ENCODE data around the gene ZNF417. TPM values are rescaled to one million over a fixed set of nuclear protein-coding genes. Genes with fewer than 3 reads are reported as not detected.
A peak's percentile ranks its signal among the peaks of the same experiment; 100 is the strongest.
"Not testable (repeated sequence)": the region's sequence is repeated elsewhere in the genome, so short reads cannot be mapped to it uniquely, and the experiment has no call there.

Gene ZNF417
- 1 to 10 TPM; 7.3 to 7.6 TPM for total RNA-seq

GRCh38 chr19:57916168-57916995 lies at the start of gene ZNF417:
Gene ZNF417, minus strand, starts transcription at chr19:57916592. Its CDS starts 181 bp downstream, at chr19:57916411.
- WGBS, 2 donors: 0% methylated on average over 8 to 50 of the region's 51 CpGs
- peak within 1 kb of the TSS; percentile 50 to 80 (median 68) for H3K27ac ChIP-seq

GRCh38 chr19:57964761-57965160 lies 48.4 kb upstream of the ZNF417 start:
- TF ChIP-seq CTCF (IDR thresholded peaks at IDR 0.05) (no peak), POLR2A (IDR thresholded peaks at IDR 0.05) (no peak)
- H3K27me3 ChIP-seq: no peaks in the 10 kb centered on the region
- H3K9me3 ChIP-seq: peaks cover 0 to 28% (median 0%) of the 10 kb centered on the region in 3 donors
- WGBS, 2 donors: 77 to 94% methylated on average over 8 of the region's 8 CpGs
- no peaks in the 10 kb centered on the region for H3K36me3 ChIP-seq (replicated peaks in 1 of 2; ENCODE audit: insufficient read depth in 1 of 2, low read depth in 2 of 2)
- intact Hi-C loops (cut with DNase I): no loop called here
- DNase-seq (no peak), ATAC-seq (no peak)
- H3K4me3 ChIP-seq: no peak overlapping the region
- no peaks in the 10 kb centered on the region for H3K4me1 ChIP-seq
- no peak overlapping the region for H3K27ac ChIP-seq

More at GRCh38 chr19:57916168-57916995, at the start of gene ZNF417:
- Histone ChIP-seq H3K4me3 (peak within 1 kb of the TSS; percentile 55 to 90), H3K9me3 (peaks cover 0 to 21% (median 0%) of the 10 kb centered on the region in 3 donors), H3K4me1 (peaks cover 14% of the 10 kb centered on the region)
- DNase-seq: peak; percentile 79 to 93 (median 84)
- H3K27me3 ChIP-seq; H3K36me3 ChIP-seq (replicated peaks in 1 of 2; ENCODE audit: insufficient read depth in 1 of 2, low read depth in 2 of 2); intact Hi-C loops (cut with DNase I): not testable (repeated sequence)
- TF ChIP-seq POLR2A (IDR thresholded peaks at IDR 0.05): peak in 2 of 3 donors; percentile 70 to 72
- peak in 4 of 7 experiments; percentile 13 to 27 (median 23) for TF ChIP-seq CTCF (IDR thresholded peaks at IDR 0.05)
- peak; percentile 99 for ATAC-seq

- no peak for TF ChIP-seq POLR2A (IDR thresholded peaks at IDR 0.05)
- TF ChIP-seq CTCF (IDR thresholded peaks at IDR 0.05): no peak
- H3K4me1 ChIP-seq: no peaks in the 10 kb centered on the region
- H3K27me3 ChIP-seq: no peaks in the 10 kb centered on the region
- H3K4me3 ChIP-seq: no peak overlapping the region
- no peak overlapping the region for H3K27ac ChIP-seq
- ATAC-seq (no peak), DNase-seq (no peak)
- no peaks in the 10 kb centered on the region for H3K36me3 ChIP-seq (replicated peaks in 1 of 2; ENCODE audit: insufficient read depth in 1 of 2, low read depth in 2 of 2)
- WGBS, 2 donors: 81 to 86% methylated on average over 1 of the region's 1 CpG
- intact Hi-C loops (cut with DNase I): no loop called here
- peaks cover 0 to 5% (median 0%) of the 10 kb centered on the region in 3 donors for H3K9me3 ChIP-seq
Measured at GRCh38 chr19:57961785-57962184, 45.4 kb upstream of the ZNF417 start.

- H3K9me3 ChIP-seq: peaks cover 0 to 10% (median 0%) of the 10 kb centered on the region in 3 donors
- intact Hi-C loops (cut with DNase I): no loop called here
- H3K4me3 ChIP-seq: no peak overlapping the region
- no peaks in the 10 kb centered on the region for H3K36me3 ChIP-seq (replicated peaks in 1 of 2; ENCODE audit: insufficient read depth in 1 of 2, low read depth in 2 of 2)
- no peaks in the 10 kb centered on the region for H3K4me1 ChIP-seq
- WGBS, 2 donors: 70 to 90% methylated on average over 3 to 4 of the region's 4 CpGs
- no peak for ATAC-seq
- no peak for TF ChIP-seq CTCF (IDR thresholded peaks at IDR 0.05)
- TF ChIP-seq POLR2A (IDR thresholded peaks at IDR 0.05): no peak
- no peaks in the 10 kb centered on the region for H3K27me3 ChIP-seq
- no peak for DNase-seq
- H3K27ac ChIP-seq: no peak overlapping the region
Measured at GRCh38 chr19:57954996-57955395, 38.6 kb upstream of the ZNF417 start.
